Measurements from ENCODE around the gene TMEM176A. TPM values are rescaled to one million over a fixed set of nuclear protein-coding genes. Genes with fewer than 3 reads are reported as not detected.
"Not testable (repeated sequence)": the region's sequence is repeated elsewhere in the genome, so short reads cannot be mapped to it uniquely, and the experiment has no call there.

The TMEM176A gene
- polyA plus RNA-seq (2013, experiment 1 of 2; ENCODE audit: insufficient read length) = 3.2 TPM
- polyA plus RNA-seq (2013, experiment 2 of 2; ENCODE audit: insufficient read length) = 5.0 TPM

GRCh38 chr7:150800581-150801241, at the start of gene TMEM176A:
TMEM176A (plus strand) TSS chr7:150800769; CDS start chr7:150801551, 782 bp downstream.
- DNase-seq = no peak

- no peak for DNase-seq
Observed at GRCh38 chr7:150751702-150752101, 48.9 kb upstream of the TMEM176A start.

- no peak for DNase-seq
Observed at GRCh38 chr7:150753239-150753638, 47.3 kb upstream of the TMEM176A start.

GRCh38 chr7:150753826-150754603, 46.6 kb upstream of the TMEM176A start:
- DNase-seq = no peak

GRCh38 chr7:150754951-150755350, 45.6 kb upstream of the TMEM176A start:
- no peak for DNase-seq

GRCh38 chr7:150755473-150756099, 45.0 kb upstream of the TMEM176A start:
- DNase-seq = no peak

- DNase-seq = no peak
Observed at GRCh38 chr7:150756166-150756565, 44.4 kb upstream of the TMEM176A start.

- no peak for DNase-seq
Observed at GRCh38 chr7:150756858-150757257, 43.7 kb upstream of the TMEM176A start.

- no peak for DNase-seq
Observed at GRCh38 chr7:150759479-150759878, 41.1 kb upstream of the TMEM176A start.

GRCh38 chr7:150766334-150766709, 34.2 kb upstream of the TMEM176A start:
- no peak for DNase-seq

- no peak for DNase-seq
Observed at GRCh38 chr7:150769768-150770167, 30.8 kb upstream of the TMEM176A start.

- DNase-seq = not testable (repeated sequence)
Observed at GRCh38 chr7:150774131-150774530, 26.4 kb upstream of the TMEM176A start.

- DNase-seq = no peak
Observed at GRCh38 chr7:150778014-150778737, 22.4 kb upstream of the TMEM176A start.

- DNase-seq = peak; percentile 57
Observed at GRCh38 chr7:150778738-150779301, 21.7 kb upstream of the TMEM176A start.

GRCh38 chr7:150780292-150780691, 20.3 kb upstream of the TMEM176A start:
- DNase-seq = no peak

GRCh38 chr7:150781103-150781502, 19.5 kb upstream of the TMEM176A start:
- DNase-seq = peak; percentile 75

GRCh38 chr7:150781961-150782360, 18.6 kb upstream of the TMEM176A start:
- DNase-seq = no peak

GRCh38 chr7:150784120-150784736, 16.3 kb upstream of the TMEM176A start:
- DNase-seq = no peak

- no peak for DNase-seq
Observed at GRCh38 chr7:150784954-150785353, 15.6 kb upstream of the TMEM176A start.

- DNase-seq = peak; percentile 16
Observed at GRCh38 chr7:150787321-150788281, 13.0 kb upstream of the TMEM176A start.

All from fibroblast of skin of abdomen (primary cell).